H1 (cell line): Measurements from ENCODE around the gene OR51V1. TPM values are rescaled to one million over a fixed set of nuclear protein-coding genes. Genes with fewer than 3 reads are reported as not detected.

ENCODE experiments used
- EP300 ChIP-seq, 2 experiments: IDR thresholded peaks; 1 replicate in 1 of 2; 2 replicates in 1 of 2; pipeline ENCODE4 v1.6.1; 2011 to 2012; ENCODE audit warnings: low read depth in 2 of 2, low read length in 2 of 2, mild to moderate bottlenecking in 2 of 2, borderline replicate concordance in 1 of 2, inconsistent platforms in 1 of 2, moderate library complexity in 1 of 2
- FOSL1 ChIP-seq: IDR thresholded peaks from 2 replicates; pipeline ENCODE4 v1.6.1; 2011; ENCODE audit warnings: mild to moderate bottlenecking, low read depth, low read length, moderate library complexity; ENCODE audit not compliant: insufficient read depth
- TAF1 ChIP-seq: IDR thresholded peaks from 2 replicates; pipeline ENCODE4 v1.6.1; 2011; ENCODE audit warnings: mild to moderate bottlenecking, low read depth, low read length
- polyA plus RNA-seq, 7 experiments: library from polyadenylated mRNA; depleted of rRNA in 3 of 7; stranded (reverse) in 5 of 7; unstranded in 2 of 7; fragments of >200 nt in 5 of 7; fragments of 200-250 nt in 2 of 7; gene quantifications; 1 replicate in 5 of 7; 2 replicates in 1 of 7; 4 replicates in 1 of 7; pipeline versions ENCODE4 v1.2.1 to v1.2.3, GENCODE V29; 2011 to 2013; ENCODE audit warnings: missing spikeins in 2 of 7, mixed read lengths in 2 of 7
- total RNA-seq: library from RNA; stranded (reverse); fragmentation: NEBNext Ultra II Directional; extraction: Animal tissue kit (Norgen Biotek cat#: 25700); gene quantifications from 2 replicates; pipeline ENCODE4 v1.2.1, GENCODE V29; 2021
- TF ChIP-seq, protein P1 (sequence below): IDR thresholded peaks from 2 replicates; pipeline ENCODE4 v1.6.1; 2011; ENCODE audit warnings: low read length, improper control_type of control experiment
- TF ChIP-seq, protein P2 (sequence below): fragments of 300-600 bp; sonication (generic); IDR thresholded peaks from 2 replicates; pipeline ENCODE4 v1.7.1; 2012; ENCODE audit warnings: low read length, moderate library complexity, mild to moderate bottlenecking, inconsistent platforms; ENCODE audit not compliant: insufficient replicate concordance

The OR51V1 gene
- total and polyA plus RNA-seq, 2 of the 8 experiments (the other 6 are each of a cell fraction or from before 2014, with no cell fraction given): not detected

DNA sequence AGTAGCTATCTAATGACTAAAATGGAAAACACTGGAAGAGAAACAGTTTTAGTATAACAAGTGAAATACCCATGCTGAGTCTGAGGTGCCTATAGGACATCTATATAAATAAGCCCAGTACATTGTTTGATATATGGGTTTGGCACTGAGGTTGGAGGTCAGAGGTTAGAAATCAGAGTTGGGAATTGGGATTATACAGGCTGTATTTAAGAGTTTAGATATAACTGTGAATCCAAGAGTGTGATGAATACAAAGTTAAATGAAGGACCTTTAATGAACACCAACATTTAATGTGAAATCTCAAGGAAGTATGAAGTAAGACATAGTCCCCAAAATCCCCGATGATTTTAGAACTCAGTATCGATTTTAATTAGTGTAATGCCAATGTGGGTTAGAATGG lies 36.9 kb upstream of the OR51V1 start (continued):
- TF ChIP-seq, protein P1, sequence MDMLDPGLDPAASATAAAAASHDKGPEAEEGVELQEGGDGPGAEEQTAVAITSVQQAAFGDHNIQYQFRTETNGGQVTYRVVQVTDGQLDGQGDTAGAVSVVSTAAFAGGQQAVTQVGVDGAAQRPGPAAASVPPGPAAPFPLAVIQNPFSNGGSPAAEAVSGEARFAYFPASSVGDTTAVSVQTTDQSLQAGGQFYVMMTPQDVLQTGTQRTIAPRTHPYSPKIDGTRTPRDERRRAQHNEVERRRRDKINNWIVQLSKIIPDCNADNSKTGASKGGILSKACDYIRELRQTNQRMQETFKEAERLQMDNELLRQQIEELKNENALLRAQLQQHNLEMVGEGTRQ: no peak
- no peak for TF ChIP-seq TAF1
- TF ChIP-seq EP300 (IDR thresholded peaks at IDR 0.05; ENCODE audit: borderline replicate concordance in 1 of 2, low read depth in 2 of 2, low read length in 2 of 2): no peak
- TF ChIP-seq, protein P2, sequence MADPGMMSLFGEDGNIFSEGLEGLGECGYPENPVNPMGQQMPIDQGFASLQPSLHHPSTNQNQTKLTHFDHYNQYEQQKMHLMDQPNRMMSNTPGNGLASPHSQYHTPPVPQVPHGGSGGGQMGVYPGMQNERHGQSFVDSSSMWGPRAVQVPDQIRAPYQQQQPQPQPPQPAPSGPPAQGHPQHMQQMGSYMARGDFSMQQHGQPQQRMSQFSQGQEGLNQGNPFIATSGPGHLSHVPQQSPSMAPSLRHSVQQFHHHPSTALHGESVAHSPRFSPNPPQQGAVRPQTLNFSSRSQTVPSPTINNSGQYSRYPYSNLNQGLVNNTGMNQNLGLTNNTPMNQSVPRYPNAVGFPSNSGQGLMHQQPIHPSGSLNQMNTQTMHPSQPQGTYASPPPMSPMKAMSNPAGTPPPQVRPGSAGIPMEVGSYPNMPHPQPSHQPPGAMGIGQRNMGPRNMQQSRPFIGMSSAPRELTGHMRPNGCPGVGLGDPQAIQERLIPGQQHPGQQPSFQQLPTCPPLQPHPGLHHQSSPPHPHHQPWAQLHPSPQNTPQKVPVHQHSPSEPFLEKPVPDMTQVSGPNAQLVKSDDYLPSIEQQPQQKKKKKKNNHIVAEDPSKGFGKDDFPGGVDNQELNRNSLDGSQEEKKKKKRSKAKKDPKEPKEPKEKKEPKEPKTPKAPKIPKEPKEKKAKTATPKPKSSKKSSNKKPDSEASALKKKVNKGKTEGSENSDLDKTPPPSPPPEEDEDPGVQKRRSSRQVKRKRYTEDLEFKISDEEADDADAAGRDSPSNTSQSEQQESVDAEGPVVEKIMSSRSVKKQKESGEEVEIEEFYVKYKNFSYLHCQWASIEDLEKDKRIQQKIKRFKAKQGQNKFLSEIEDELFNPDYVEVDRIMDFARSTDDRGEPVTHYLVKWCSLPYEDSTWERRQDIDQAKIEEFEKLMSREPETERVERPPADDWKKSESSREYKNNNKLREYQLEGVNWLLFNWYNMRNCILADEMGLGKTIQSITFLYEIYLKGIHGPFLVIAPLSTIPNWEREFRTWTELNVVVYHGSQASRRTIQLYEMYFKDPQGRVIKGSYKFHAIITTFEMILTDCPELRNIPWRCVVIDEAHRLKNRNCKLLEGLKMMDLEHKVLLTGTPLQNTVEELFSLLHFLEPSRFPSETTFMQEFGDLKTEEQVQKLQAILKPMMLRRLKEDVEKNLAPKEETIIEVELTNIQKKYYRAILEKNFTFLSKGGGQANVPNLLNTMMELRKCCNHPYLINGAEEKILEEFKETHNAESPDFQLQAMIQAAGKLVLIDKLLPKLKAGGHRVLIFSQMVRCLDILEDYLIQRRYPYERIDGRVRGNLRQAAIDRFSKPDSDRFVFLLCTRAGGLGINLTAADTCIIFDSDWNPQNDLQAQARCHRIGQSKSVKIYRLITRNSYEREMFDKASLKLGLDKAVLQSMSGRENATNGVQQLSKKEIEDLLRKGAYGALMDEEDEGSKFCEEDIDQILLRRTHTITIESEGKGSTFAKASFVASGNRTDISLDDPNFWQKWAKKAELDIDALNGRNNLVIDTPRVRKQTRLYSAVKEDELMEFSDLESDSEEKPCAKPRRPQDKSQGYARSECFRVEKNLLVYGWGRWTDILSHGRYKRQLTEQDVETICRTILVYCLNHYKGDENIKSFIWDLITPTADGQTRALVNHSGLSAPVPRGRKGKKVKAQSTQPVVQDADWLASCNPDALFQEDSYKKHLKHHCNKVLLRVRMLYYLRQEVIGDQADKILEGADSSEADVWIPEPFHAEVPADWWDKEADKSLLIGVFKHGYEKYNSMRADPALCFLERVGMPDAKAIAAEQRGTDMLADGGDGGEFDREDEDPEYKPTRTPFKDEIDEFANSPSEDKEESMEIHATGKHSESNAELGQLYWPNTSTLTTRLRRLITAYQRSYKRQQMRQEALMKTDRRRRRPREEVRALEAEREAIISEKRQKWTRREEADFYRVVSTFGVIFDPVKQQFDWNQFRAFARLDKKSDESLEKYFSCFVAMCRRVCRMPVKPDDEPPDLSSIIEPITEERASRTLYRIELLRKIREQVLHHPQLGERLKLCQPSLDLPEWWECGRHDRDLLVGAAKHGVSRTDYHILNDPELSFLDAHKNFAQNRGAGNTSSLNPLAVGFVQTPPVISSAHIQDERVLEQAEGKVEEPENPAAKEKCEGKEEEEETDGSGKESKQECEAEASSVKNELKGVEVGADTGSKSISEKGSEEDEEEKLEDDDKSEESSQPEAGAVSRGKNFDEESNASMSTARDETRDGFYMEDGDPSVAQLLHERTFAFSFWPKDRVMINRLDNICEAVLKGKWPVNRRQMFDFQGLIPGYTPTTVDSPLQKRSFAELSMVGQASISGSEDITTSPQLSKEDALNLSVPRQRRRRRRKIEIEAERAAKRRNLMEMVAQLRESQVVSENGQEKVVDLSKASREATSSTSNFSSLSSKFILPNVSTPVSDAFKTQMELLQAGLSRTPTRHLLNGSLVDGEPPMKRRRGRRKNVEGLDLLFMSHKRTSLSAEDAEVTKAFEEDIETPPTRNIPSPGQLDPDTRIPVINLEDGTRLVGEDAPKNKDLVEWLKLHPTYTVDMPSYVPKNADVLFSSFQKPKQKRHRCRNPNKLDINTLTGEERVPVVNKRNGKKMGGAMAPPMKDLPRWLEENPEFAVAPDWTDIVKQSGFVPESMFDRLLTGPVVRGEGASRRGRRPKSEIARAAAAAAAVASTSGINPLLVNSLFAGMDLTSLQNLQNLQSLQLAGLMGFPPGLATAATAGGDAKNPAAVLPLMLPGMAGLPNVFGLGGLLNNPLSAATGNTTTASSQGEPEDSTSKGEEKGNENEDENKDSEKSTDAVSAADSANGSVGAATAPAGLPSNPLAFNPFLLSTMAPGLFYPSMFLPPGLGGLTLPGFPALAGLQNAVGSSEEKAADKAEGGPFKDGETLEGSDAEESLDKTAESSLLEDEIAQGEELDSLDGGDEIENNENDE: no peak
- TF ChIP-seq FOSL1: no peak
